Breast epithelium (tissue), 3 donors: ENCODE data around the gene POLN.

Experiments
- CTCF ChIP-seq, 3 donors: fragments of 450-650 bp; IDR thresholded peaks; one replicate each; pipeline ENCODE4 v1.5.1; 2016 to 2017; ENCODE audit warnings: antibody characterized with exemption in 3 of 3, mild to moderate bottlenecking in 3 of 3, moderate library complexity in 3 of 3
- POLR2A ChIP-seq: fragments of 450-650 bp; IDR thresholded peaks from one replicate; pipeline ENCODE4 v1.6.1; 2016; ENCODE audit warnings: antibody characterized with exemption, mild to moderate bottlenecking, moderate library complexity
- POLR2AphosphoS5 ChIP-seq, 3 donors: sonication (generic); formaldehyde crosslinking; IDR thresholded peaks; one replicate each; pipeline ENCODE4 v1.6.1; 2017; ENCODE audit warnings: antibody characterized with exemption in 3 of 3

DNA sequence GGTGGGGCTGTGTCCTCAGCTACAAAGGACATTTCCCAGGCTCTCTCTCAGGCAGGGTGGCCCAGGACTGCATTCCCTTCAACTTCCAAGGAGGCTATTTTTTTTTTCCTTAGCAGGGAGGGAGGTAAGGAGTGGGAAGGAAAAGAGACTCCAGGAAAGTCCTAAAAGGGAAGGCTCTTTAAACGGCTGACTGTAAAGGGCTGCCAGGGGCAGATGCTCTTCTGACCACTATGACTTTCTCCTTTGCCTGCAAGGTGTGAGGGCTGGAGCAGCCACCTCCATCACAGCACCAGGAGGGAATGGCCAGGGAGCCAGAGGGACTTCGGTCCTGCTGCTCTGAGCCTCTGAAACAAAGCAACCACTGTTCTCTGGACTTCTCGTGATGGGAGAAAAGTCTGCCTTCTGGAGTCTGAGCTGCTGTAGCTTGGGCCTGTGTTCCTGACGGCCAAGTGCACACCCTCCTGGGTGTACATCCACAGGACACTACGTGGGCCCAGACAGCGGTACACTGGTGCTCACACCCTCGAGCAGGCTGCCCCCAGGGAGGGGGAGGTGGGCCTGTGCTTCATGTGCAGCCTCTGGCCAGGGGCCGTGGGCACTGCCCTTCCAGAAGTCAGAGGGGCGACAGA is 164.9 kb downstream of the POLN start:
- TF ChIP-seq CTCF (IDR thresholded peaks at IDR 0.05) (no peak), POLR2AphosphoS5 (IDR thresholded peaks at IDR 0.05) (no peak), POLR2A (no peak)
